HG03442 (cell line): ENCODE results near the gene PSMB7.

Experiments used
- ATAC-seq: cut with Tn5 transposase; IDR thresholded peaks from one replicate; pipeline ENCODE4 v1.9.1; 2021; ENCODE audit warnings: mild to moderate bottlenecking, moderate library complexity; ENCODE audit not compliant: unreplicated experiment

PSMB7 gene

GRCh38 chr9:124384846-124385245 lies 30.4 kb downstream of the PSMB7 start:
- ATAC-seq: no peak

GRCh38 chr9:124384210-124384609 lies 31.0 kb downstream of the PSMB7 start:
- no peak for ATAC-seq

- ATAC-seq: no peak
Observed at GRCh38 chr9:124381170-124381945, 33.9 kb downstream of the PSMB7 start.

GRCh38 chr9:124377551-124378406 lies 37.5 kb downstream of the PSMB7 start:
- no peak for ATAC-seq

GRCh38 chr9:124376329-124376728 lies 38.9 kb downstream of the PSMB7 start:
- no peak for ATAC-seq

GRCh38 chr9:124375726-124376125 lies 39.5 kb downstream of the PSMB7 start:
- ATAC-seq: no peak

GRCh38 chr9:124373851-124374250 lies 41.4 kb downstream of the PSMB7 start:
- no peak for ATAC-seq

- ATAC-seq: no peak
Observed at GRCh38 chr9:124373386-124373785, 41.9 kb downstream of the PSMB7 start.

GRCh38 chr9:124372038-124372437 lies 43.2 kb downstream of the PSMB7 start:
- no peak for ATAC-seq

- ATAC-seq: no peak
Observed at GRCh38 chr9:124370896-124371582, 44.2 kb downstream of the PSMB7 start.

GRCh38 chr9:124369231-124369797 lies 45.9 kb downstream of the PSMB7 start:
- ATAC-seq: no peak

- ATAC-seq: no peak
Observed at GRCh38 chr9:124368692-124369091, 46.5 kb downstream of the PSMB7 start.

- no peak for ATAC-seq
Observed at GRCh38 chr9:124366476-124367220, 48.6 kb downstream of the PSMB7 start.

- ATAC-seq: no peak
Observed at GRCh38 chr9:124365036-124365435, 50.2 kb downstream of the PSMB7 start.

- no peak for ATAC-seq
Observed at GRCh38 chr9:124364141-124364540, 51.1 kb downstream of the PSMB7 start.

GRCh38 chr9:124363326-124364096 lies 51.7 kb downstream of the PSMB7 start:
- ATAC-seq: no peak

GRCh38 chr9:124361128-124361527 lies 54.1 kb downstream of the PSMB7 start:
- no peak for ATAC-seq

GRCh38 chr9:124359855-124360678 lies 55.2 kb downstream of the PSMB7 start:
- ATAC-seq: no peak

GRCh38 chr9:124359426-124359825 lies 55.8 kb downstream of the PSMB7 start:
- no peak for ATAC-seq
